Mesenteric fat pad (tissue), 1 donor: ENCODE measurements around the gene TMEM176B. TPM values are rescaled to one million over a fixed set of nuclear protein-coding genes. Genes with fewer than 3 reads are reported as not detected.

Experiments used
- DNase-seq: peaks from one replicate; pipeline ENCODE4 v3.0.0-alpha.2; 2020; ENCODE audit warnings: low spot score
- total RNA-seq: library from RNA; stranded (reverse); fragmentation: NEBNext Ultra II Directional; extraction: Animal tissue kit (Norgen Biotek cat#: 25700); gene quantifications from one replicate; pipeline ENCODE4 v1.2.1, GENCODE V29; 2021
- donor health status: DM: yes; HTN: yes; CAD: no.

TMEM176B gene
- total RNA-seq, 1 donor from 2014 or later, result 57.8 TPM

DNA sequence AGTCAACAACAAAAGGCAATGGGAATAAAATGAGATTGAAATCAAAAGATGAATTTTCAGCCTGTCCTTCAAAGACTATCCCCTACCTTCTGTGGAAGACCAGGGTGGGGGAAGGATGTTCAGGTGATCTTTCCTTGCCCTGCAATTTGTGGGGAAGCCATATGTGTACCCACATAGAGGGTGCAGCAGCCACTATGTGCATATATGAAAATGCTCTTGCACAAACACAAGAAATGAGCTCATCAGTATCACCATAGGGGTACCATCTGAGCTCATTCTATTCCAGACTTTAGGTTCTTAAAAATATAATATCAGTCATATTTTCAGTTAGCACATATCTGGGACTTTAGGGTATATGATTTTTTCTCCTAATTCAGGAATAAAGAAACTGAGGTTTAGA lies 45.2 kb downstream of the TMEM176B start:
- DNase-seq, result no peak

DNA sequence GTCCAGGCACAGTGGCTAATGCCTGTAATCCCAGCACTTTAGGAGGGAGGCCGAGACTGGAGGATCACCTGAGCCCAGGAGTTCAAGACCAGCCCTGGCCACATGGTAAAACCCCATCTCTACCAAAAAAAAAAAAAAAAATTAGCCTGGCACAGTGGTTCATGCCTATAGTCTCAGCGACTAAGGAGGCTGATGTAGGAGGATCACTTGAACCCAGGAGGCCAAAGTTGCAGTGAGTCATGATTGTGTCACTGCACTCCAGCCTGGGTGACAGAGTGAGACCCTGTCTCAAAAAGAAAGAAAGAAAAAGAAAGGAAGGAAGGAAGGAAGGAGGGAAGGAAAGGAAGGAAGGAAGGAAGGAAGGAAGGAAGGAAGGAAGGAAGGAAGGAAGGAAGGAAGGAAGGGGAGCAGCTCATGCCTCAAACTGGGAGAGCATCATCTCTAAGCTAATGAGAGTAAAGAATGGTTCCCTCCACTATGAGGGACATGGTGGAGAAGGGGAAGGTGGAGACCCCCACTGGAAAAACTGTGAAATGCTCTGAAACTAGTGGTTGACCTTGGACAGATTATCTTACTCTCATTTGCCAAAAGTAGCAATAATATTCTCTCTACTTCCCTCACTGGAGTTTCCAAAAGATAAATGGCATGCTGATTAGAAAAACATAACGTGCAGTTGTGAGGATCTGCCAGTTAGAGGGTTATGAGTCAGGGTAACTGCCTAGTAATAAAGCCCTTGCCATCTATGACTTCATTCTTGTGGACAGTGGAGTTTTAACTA lies 46.1 kb downstream of the TMEM176B start:
- DNase-seq, result no peak

DNA sequence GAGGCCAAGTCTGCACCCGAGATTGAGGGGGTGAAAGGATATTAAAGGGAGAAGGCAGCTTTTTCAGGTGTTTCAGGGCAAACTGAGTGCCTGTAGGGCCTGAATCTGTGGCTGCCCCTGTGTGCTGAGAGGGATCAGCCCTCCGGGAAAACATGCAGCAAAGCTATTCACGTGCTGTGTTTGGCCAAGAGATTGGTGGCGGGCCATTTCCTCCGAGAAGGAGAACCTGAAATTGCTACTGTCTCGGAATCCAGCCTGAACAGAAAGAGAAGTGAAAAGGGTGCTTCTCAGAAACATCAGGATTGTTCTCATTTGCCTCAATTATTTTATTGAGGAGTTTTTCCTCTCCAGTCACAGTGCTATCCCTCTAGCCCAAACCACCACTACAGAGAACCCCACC lies 46.9 kb downstream of the TMEM176B start:
- no peak for DNase-seq

DNA sequence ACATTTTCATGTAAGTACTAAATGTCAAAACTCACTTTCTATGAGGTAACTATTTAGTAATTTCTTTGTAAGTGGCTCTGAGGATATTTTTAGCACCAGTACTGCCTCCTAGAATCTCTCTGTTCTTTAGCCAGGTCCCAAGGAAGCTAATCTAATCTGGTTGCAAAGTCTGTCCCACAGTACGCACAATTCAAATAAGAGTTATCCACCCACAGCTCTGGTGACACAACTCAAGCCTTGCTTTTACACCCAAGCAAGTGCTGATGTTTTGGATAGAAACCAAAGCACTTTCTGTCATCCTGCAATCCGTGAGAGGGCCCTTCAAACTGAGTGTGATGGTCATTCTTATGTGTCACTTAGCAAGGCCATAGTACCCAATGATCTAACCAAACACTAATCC lies 48.5 kb downstream of the TMEM176B start:
- DNase-seq, result no peak

DNA sequence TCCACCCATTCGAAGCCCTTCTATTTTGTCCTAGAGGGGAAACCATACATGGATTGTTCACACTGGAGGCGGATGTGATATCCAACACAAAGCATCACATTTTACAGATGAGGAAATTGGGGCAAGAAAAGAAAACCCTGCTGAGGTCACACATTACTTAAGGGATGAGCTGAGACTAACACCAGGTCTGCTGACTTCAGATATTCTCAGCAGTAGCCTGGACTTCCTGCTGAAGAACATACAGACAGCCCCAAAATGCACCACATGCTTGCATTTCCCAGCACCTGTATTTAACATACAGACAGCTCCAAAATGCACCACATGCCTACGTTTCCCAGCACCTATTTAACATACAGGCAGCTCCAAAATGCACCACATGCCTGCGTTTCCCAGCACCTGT lies 51.8 kb downstream of the TMEM176B start:
- no peak for DNase-seq

DNA sequence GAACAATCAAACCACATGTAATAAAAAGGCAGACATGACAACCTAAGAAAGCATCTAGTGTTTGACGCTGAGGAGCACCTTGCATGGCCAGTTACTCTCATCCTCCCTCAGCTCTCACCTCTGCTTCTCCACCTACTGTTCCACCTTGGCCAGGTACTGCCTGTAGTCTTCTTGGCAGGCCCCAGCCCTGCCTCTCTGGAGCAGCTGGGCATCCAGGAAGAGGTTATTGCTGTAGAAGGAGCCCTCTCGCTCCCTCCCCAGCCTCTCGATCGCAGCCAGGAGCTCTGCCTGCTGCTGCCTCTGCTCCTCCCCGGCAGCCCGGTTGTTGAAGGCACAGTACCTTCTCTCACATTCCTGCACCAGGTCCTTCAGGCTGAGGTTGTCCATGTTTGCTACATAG lies 53.2 kb downstream of the TMEM176B start:
- no peak for DNase-seq

DNA sequence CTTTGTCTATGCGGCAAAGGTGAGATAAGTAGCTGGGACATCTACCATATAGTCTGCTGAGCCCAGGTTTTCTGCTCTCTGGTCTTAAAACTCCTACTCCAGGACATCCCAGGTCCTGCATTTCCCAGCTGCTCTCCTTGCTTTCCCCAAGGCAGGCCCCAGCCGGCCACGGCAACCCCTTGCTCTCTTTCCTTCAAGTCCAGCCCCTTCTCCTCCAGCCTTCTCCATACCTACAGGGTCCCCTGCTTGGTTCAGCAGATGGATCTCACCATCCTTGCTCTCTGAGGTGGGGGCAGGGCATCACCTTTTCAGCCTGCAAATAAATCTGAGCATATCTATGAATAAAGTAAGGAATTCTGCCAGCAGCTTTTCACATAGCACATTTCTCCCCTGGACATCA lies 54.3 kb downstream of the TMEM176B start:
- no peak for DNase-seq

DNA sequence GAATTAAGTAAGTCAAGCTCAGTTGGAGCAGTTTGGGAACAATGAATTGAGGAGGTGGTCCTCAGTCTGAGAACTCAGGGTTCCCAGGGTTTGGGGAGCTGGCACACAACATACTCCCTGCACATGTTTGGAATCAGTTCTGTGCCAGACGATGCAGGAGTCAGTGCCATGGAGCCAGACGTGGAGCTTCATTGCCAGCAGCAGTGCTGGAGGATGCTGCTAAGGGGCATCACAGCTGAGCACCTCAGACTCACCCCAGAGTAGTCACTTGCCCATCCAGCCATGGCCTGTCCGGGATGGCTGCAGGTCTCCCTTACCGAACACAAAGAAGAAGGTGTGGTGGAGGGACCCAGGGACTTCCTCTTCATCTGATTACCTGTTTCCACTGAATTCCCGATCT lies 55.1 kb downstream of the TMEM176B start:
- no peak for DNase-seq

DNA sequence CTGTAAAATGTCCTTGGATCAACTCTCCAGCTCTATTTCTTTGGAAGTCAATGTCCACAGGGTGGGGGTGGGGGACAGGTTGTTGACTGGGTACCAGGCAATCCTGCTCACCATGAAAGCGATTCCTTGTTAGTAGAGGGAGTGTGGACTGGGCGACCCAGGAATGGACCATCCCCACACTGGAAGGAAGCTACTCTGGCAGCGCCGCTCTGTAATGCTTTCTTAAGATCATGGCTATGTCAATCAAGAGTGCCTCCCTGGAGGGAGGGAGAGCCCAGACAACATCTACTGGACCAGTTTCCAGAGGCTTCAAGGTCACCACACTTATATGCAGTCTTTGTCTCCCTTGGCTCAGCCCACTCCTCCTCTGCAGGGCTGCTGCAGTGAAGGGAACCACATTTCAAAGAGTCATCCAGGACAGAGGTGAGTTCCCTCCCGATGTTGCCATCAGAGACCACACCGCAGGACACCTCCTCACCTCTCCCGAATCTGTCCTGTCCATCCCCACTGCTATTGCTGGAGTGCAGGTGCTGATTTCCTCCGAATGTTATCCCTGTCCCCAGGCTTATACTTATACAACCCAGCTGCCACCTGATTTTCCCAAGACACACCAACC lies 56.0 kb downstream of the TMEM176B start:
- DNase-seq, result no peak

DNA sequence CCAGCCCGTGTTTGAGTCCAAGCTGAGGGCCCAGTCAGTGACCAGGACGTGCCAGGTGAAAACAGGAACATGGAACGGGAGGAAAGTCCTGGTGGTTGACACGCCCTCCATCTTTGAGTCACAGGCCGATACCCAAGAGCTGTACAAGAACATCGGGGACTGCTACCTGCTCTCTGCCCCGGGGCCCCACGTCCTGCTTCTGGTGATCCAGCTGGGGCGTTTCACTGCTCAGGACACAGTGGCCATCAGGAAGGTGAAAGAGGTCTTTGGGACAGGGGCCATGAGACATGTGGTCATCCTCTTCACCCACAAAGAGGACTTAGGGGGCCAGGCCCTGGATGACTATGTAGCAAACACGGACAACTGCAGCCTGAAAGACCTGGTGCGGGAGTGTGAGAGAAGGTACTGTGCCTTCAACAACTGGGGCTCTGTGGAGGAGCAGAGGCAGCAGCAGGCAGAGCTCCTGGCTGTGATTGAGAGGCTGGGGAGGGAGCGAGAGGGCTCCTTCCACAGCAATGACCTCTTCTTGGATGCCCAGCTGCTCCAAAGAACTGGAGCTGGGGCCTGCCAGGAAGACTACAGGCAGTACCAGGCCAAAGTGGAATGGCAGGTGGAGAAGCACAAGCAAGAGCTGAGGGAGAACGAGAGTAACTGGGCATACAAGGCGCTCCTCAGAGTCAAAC lies 57.7 kb downstream of the TMEM176B start:
- no peak for DNase-seq

Other genes starting within 250 kb of the TMEM176B start
- gene GIMAP4, start 233.0 kb downstream of the TMEM176B start, total RNA-seq, result 49.4 TPM
- gene GIMAP6, start 168.0 kb downstream of the TMEM176B start, total RNA-seq, result 46.6 TPM
- 12.5 TPM for gene GIMAP2, start 114.7 kb downstream of the TMEM176B start, total RNA-seq
- gene GIMAP1, start 83.8 kb downstream of the TMEM176B start, total RNA-seq, result 4.4 TPM
- gene GIMAP5, start 62.9 kb downstream of the TMEM176B start, total RNA-seq, result 26.6 TPM
- 64.3 TPM for gene TMEM176A, start 405 bp upstream of the TMEM176B start, total RNA-seq
- gene AOC1, start 52.2 kb upstream of the TMEM176B start, total RNA-seq, result 0.67 TPM
- gene KCNH2, start 178.0 kb upstream of the TMEM176B start, total RNA-seq, result 0.32 TPM
- 57.1 TPM for gene NOS3, start 190.7 kb upstream of the TMEM176B start, total RNA-seq
- gene ATG9B, start 224.1 kb upstream of the TMEM176B start, total RNA-seq, result not detected
- gene ABCB8, start 228.1 kb upstream of the TMEM176B start, total RNA-seq, result 27.6 TPM
- gene ASIC3, start 248.2 kb upstream of the TMEM176B start, total RNA-seq, result 0.87 TPM